ENCODE results near the gene BACH2.

BACH2 gene

DNA sequence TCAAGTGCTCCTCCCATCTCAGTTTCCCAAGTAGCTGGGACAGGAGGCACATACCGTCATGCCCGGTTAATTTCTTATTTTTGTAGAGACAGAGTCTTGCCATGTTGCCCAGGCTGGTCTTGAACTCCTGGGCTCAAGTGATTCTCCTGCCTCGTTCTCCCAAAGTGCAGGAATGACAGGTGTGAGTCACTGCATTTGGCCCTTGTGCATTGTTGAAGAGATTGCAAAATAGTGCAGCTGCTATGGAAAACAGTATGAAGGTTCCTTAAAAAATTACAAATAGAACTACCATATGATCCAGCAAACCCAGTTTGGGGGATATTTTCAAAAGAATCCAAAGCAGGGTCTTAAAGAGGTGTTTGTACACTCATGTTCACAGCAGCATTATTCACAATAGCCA lies 333.3 kb downstream of the BACH2 start:
- no peak for TF ChIP-seq REST (IDR thresholded peaks at IDR 0.05; ENCODE audit: insufficient read depth in 1 of 2, low read depth in 2 of 2, low read length in 2 of 2)
- no peak for TF ChIP-seq POLR2AphosphoS5 (IDR thresholded peaks at IDR 0.05; ENCODE audit: low read depth, low read length)
- TF ChIP-seq FOXP2 (optimal IDR thresholded peaks at IDR 0.05; ENCODE audit: borderline replicate concordance, extremely low read depth, extremely low read length, insufficient read depth) = no peak
- TF ChIP-seq TAF1 (IDR thresholded peaks at IDR 0.05; ENCODE audit: borderline replicate concordance, insufficient read depth, low read length) = no peak
- TF ChIP-seq SIN3A (IDR thresholded peaks at IDR 0.05; ENCODE audit: borderline replicate concordance, insufficient read depth, low read length) = no peak

- TF ChIP-seq POLR2AphosphoS5 (IDR thresholded peaks at IDR 0.05; ENCODE audit: low read depth, low read length) = no peak
- TF ChIP-seq FOXP2 (optimal IDR thresholded peaks at IDR 0.05; ENCODE audit: borderline replicate concordance, extremely low read depth, extremely low read length, insufficient read depth) = no peak
- no peak for TF ChIP-seq TAF1 (IDR thresholded peaks at IDR 0.05; ENCODE audit: borderline replicate concordance, insufficient read depth, low read length)
Measured at GRCh38 chr6:89961481-89961880, 335.2 kb downstream of the BACH2 start.

GRCh38 chr6:89959883-89960282 lies 336.8 kb downstream of the BACH2 start:
- TF ChIP-seq POLR2AphosphoS5 (IDR thresholded peaks at IDR 0.05; ENCODE audit: low read depth, low read length) = no peak
- no peak for TF ChIP-seq FOXP2 (optimal IDR thresholded peaks at IDR 0.05; ENCODE audit: borderline replicate concordance, extremely low read depth, extremely low read length, insufficient read depth)
- TF ChIP-seq REST (IDR thresholded peaks at IDR 0.05; ENCODE audit: insufficient read depth in 1 of 2, low read depth in 2 of 2, low read length in 2 of 2) = no peak
- no peak for TF ChIP-seq SIN3A (IDR thresholded peaks at IDR 0.05; ENCODE audit: borderline replicate concordance, insufficient read depth, low read length)
- TF ChIP-seq TAF1 (IDR thresholded peaks at IDR 0.05; ENCODE audit: borderline replicate concordance, insufficient read depth, low read length) = no peak

DNA sequence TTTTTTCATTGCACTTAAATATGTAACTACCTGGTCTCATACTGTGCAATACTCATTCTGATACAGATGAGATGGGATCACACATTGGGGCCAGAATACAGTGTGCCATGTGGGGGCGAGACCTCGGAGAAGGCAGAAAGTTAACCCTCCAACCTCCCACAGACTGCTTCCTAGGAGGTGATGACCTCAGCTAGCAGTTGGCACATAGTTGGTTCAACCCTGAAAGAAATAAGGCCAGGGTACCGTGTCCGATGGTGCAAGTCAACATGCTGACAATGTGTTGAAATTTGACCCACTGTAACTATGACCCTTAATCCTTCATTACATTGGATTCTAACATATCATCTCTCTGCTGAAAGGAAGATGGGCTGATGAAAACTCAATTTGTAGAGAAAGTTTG lies 340.5 kb downstream of the BACH2 start:
- TF ChIP-seq FOXP2 (optimal IDR thresholded peaks at IDR 0.05; ENCODE audit: borderline replicate concordance, extremely low read depth, extremely low read length, insufficient read depth) (no peak), POLR2AphosphoS5 (IDR thresholded peaks at IDR 0.05; ENCODE audit: low read depth, low read length) (0 out of 2 replicates have a peak, but pooled peaks have one; percentile 21), REST (IDR thresholded peaks at IDR 0.05; ENCODE audit: insufficient read depth in 1 of 2, low read depth in 2 of 2, low read length in 2 of 2) (no peak), SIN3A (IDR thresholded peaks at IDR 0.05; ENCODE audit: borderline replicate concordance, insufficient read depth, low read length) (no peak), TAF1 (IDR thresholded peaks at IDR 0.05; ENCODE audit: borderline replicate concordance, insufficient read depth, low read length) (no peak)

DNA sequence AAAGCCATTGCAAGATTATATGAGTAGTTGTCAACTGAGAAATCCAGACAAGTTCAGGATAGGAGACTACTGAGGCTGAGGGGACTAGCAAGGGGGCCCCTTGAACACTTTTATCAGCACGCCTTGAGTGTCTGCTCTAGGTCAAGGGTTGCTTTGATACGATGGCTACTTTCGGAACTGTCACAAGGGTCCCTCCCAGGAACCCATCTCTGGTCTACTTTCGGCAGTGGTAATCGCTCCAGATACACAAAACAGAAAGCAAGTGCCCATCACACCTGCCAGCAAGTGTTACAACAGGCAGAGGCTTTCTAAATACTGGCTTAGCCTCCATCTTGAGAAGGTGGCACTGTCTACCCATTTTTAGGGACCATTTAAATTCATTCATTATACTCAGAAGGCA lies 341.3 kb downstream of the BACH2 start:
- TF ChIP-seq SIN3A (IDR thresholded peaks at IDR 0.05; ENCODE audit: borderline replicate concordance, insufficient read depth, low read length) (no peak), POLR2AphosphoS5 (IDR thresholded peaks at IDR 0.05; ENCODE audit: low read depth, low read length) (no peak), FOXP2 (optimal IDR thresholded peaks at IDR 0.05; ENCODE audit: borderline replicate concordance, extremely low read depth, extremely low read length, insufficient read depth) (no peak)

- no peak for TF ChIP-seq POLR2AphosphoS5 (IDR thresholded peaks at IDR 0.05; ENCODE audit: low read depth, low read length)
- TF ChIP-seq TAF1 (IDR thresholded peaks at IDR 0.05; ENCODE audit: borderline replicate concordance, insufficient read depth, low read length) = no peak
- no peak for TF ChIP-seq REST (IDR thresholded peaks at IDR 0.05; ENCODE audit: insufficient read depth in 1 of 2, low read depth in 2 of 2, low read length in 2 of 2)
- no peak for TF ChIP-seq FOXP2 (optimal IDR thresholded peaks at IDR 0.05; ENCODE audit: borderline replicate concordance, extremely low read depth, extremely low read length, insufficient read depth)
- TF ChIP-seq SIN3A (IDR thresholded peaks at IDR 0.05; ENCODE audit: borderline replicate concordance, insufficient read depth, low read length) = no peak
Measured at GRCh38 chr6:89954721-89955148, 341.9 kb downstream of the BACH2 start.

All from PFSK-1 (cell line).